Sigmoid colon (tissue), 7 donors: ENCODE data around the gene MYADML2. TPM values are rescaled to one million over a fixed set of nuclear protein-coding genes. Genes with fewer than 3 reads are reported as not detected.
A peak's percentile ranks its signal among the peaks of the same experiment; 100 is the strongest.

Experiments used
- DNase-seq: peaks from one replicate; pipeline ENCODE4 v3.0.0-alpha.2; 2019
- H3K27ac ChIP-seq, 4 donors: fragments of 200-600 bp; sonication (generic); one replicate each; pipeline ENCODE4 v1.5.1; 2016 to 2019; ENCODE audit warnings: mild to moderate bottlenecking in 1 of 4
- H3K27me3 ChIP-seq, 3 donors: fragments of 200-600 bp; sonication (generic); one replicate each; pipeline ENCODE4 v1.5.1; 2019; ENCODE audit warnings: mild to moderate bottlenecking in 1 of 3
- H3K36me3 ChIP-seq, 4 donors: fragments of 200-600 bp; sonication (generic); one replicate each; pipeline ENCODE4 v1.5.1; 2016 to 2019
- H3K4me1 ChIP-seq, 4 donors: fragments of 200-600 bp; sonication (generic); one replicate each; pipeline ENCODE4 v1.5.1; 2017 to 2019
- H3K4me3 ChIP-seq, 4 donors: fragments of 200-600 bp; sonication (generic); one replicate each; pipeline ENCODE4 v1.5.1; 2017 to 2019; ENCODE audit warnings: mild to moderate bottlenecking in 2 of 4, moderate library complexity in 1 of 4
- H3K9me3 ChIP-seq, 4 donors: fragments of 200-600 bp in 3 of 4; sonication (generic) in 3 of 4; one replicate each; pipeline versions ENCODE4 v1.5.1 to v1.6.1; 2013 to 2019
- CTCF ChIP-seq, 4 experiments: fragments of 450-650 bp in 3 of 4; fragments of 200-600 bp in 1 of 4; IDR thresholded peaks; one replicate each; pipeline ENCODE4 v1.5.1; 2016 to 2019; ENCODE audit warnings: antibody characterized with exemption in 4 of 4, mild to moderate bottlenecking in 3 of 4, moderate library complexity in 2 of 4
- EP300 ChIP-seq, 4 donors: sonication (generic); formaldehyde crosslinking; IDR thresholded peaks; one replicate each; pipeline ENCODE4 v1.6.1; 2017; ENCODE audit warnings: antibody characterized with exemption in 4 of 4
- POLR2A ChIP-seq, 2 donors: fragments of 450-650 bp; IDR thresholded peaks; one replicate each; pipeline ENCODE4 v1.6.1; 2016; ENCODE audit warnings: antibody characterized with exemption in 2 of 2, mild to moderate bottlenecking in 2 of 2, moderate library complexity in 2 of 2
- POLR2AphosphoS5 ChIP-seq, 4 donors: sonication (generic); formaldehyde crosslinking; IDR thresholded peaks; one replicate each; pipeline ENCODE4 v1.6.1; 2017; ENCODE audit warnings: antibody characterized with exemption in 4 of 4
- WGBS, 2 donors: extraction: QIAGEN DNeasy Blood & Tissue Kit; methylation state at CpG; one replicate each; pipeline ENCODE4 v1.1.7; 2013; 5-methylcytosine and 5-hydroxymethylcytosine counted together
- intact Hi-C: fragments of 100-400 bp; cut with DNase I; formaldehyde crosslinking; loops from one replicate; pipeline ENCODE4 v1.15.1; 2023
- polyA plus RNA-seq, 3 donors: library from polyadenylated mRNA; stranded (reverse); fragments of 200-250 nt; gene quantifications; one replicate each; pipeline ENCODE4 v1.2.3, GENCODE V29; 2013
- total RNA-seq, 4 donors: library from RNA; depleted of rRNA; stranded (reverse); fragments of >200 nt; gene quantifications; one replicate each; pipeline ENCODE4 v1.1.0, GENCODE V29; 2016
- donor health status: healthy with polysubstance abuse.
- donor health status: Bipolar disorder and iron deficiency.
- donor health status: healthy.

MYADML2 gene
- total and polyA plus RNA-seq, 7 donors = not detected

DNA sequence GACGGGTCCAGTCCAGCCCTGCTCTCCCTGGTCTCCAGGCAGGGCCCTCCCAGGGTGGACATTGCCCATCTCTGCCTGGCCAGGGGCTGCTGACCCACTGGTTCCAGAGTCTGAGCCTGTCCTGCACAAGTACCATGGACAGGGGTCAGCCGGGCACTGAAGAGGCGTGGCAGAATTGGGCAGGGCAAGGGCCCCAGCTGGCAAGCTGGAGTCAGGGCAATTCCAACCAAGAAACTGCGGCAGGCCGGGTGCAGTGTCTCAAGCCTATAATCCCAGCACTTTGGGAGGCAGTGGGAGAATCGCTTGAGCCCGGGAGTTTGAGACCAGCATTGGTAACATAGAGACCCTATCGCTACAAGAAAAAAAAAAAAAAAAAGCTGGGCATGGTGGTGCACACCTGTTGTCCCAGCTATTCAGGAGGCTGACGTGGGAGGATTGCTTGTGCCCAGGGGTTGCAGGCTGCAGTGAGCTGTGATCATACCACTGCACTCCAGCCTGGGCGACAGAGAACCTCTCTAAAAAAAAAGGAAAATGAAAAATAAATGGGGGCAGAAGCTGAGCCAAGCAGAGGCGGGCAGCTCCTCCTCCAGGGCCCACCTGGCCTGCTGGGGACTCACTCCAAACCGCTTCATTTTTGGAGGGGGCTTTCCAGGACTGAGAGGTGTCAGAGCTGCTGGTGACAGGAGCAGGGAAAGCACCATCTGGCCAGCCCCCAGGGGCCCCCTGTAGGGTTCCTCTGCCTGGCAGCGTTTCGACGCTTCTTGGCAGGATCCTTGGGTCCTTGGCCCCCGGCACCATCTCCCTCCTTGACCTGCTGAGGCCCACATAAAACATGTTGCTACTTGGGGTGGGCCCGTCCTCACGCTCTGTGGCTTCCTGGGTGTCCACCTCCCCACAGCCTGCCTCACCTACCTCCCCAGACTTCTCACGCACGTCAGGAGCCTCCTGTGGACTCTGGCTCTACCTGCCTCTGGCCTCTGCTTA lies 16.6 kb downstream of the MYADML2 start:
- H3K4me1 ChIP-seq = peaks cover 0 to 25% (median 22%) of the 10 kb centered on the region in 4 donors
- no peak for DNase-seq
- 51 to 70% methylated on average over 20 of the region's 20 CpGs for WGBS, 2 donors

GRCh38 chr17:81929253-81930141 lies 17.5 kb downstream of the MYADML2 start:
- intact Hi-C loops = no loop called here
- WGBS, 2 donors = 78 to 92% methylated on average over 31 of the region's 31 CpGs
- Histone ChIP-seq H3K27ac (no peak overlapping the region), H3K9me3 (no peaks in the 10 kb centered on the region), H3K27me3 (peaks cover 0 to 13% (median 0%) of the 10 kb centered on the region in 3 donors), H3K4me3 (no peak overlapping the region), H3K4me1 (peaks cover 0 to 34% (median 31%) of the 10 kb centered on the region in 4 donors), H3K36me3 (no peaks in the 10 kb centered on the region)
- DNase-seq = no peak
- TF ChIP-seq CTCF (IDR thresholded peaks at IDR 0.05) = no peak

More for the DNA sequence above, 16.6 kb downstream of the MYADML2 start:
- Histone ChIP-seq H3K36me3 (no peaks in the 10 kb centered on the region), H3K27ac (no peak overlapping the region), H3K9me3 (no peaks in the 10 kb centered on the region), H3K27me3 (peaks cover 0 to 13% (median 0%) of the 10 kb centered on the region in 3 donors), H3K4me3 (no peak overlapping the region)
- no peak for TF ChIP-seq EP300 (IDR thresholded peaks at IDR 0.05)
- no peak for TF ChIP-seq POLR2AphosphoS5 (IDR thresholded peaks at IDR 0.05)
- TF ChIP-seq POLR2A (IDR thresholded peaks at IDR 0.05) = no peak
- TF ChIP-seq CTCF (IDR thresholded peaks at IDR 0.05) = no peak
- intact Hi-C loops = no loop called here

DNA sequence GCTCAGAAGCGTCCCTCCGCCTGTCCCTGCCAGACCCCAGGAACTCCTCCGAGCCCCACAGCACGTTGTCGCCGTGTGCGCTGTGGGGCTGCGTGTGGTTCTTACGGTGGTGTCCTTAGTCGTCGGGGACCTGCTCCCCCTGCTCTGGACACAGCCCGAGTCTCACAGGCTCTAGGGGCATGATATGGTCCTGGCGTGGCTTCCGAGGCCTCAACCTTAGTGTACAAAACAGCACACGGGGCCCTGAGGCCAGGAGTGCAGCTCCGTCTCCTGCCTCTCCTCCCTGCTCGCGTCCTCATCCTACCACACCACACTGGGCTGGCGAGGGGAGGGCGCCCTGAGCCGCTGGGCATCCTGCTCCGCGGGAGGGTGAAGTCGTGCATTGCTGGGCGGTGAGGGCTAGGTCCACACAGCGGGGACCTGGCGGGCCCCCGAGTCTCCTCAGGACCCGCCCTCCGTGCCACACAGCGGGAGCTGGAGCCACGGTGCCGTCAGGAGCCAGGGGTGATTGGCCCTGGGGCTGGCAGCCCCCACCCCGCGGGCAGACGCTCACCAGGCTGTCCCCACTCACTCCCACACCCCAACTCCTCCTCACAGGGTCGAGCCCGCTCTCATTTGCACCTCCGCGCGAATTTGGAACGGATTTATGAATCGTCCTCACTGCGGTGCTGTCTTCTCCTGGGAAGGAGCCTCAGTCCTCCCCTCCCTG lies 18.3 kb downstream of the MYADML2 start:
- H3K27ac ChIP-seq = peak overlapping the region in 1 of 4 donors; percentile 99
- peaks cover 0 to 42% (median 39%) of the 10 kb centered on the region in 4 donors for H3K4me1 ChIP-seq
- H3K9me3 ChIP-seq = no peaks in the 10 kb centered on the region
- DNase-seq = no peak
- TF ChIP-seq POLR2AphosphoS5 (IDR thresholded peaks at IDR 0.05) (no peak), POLR2A (IDR thresholded peaks at IDR 0.05) (no peak), CTCF (IDR thresholded peaks at IDR 0.05) (no peak), EP300 (IDR thresholded peaks at IDR 0.05) (no peak)
- intact Hi-C loops = no loop called here
- H3K27me3 ChIP-seq = peaks cover 0 to 13% (median 0%) of the 10 kb centered on the region in 3 donors
- WGBS, 2 donors = 16 to 26% methylated on average over 44 of the region's 44 CpGs
- peak overlapping the region; percentile 31 to 99 (median 92) for H3K4me3 ChIP-seq
- H3K36me3 ChIP-seq = no peaks in the 10 kb centered on the region
